HG03565 (cell line): ENCODE data around the gene FGF16.
"Not testable (repeated sequence)": the region's sequence is repeated elsewhere in the genome, so short reads cannot be mapped to it uniquely, and the experiment has no call there.

Source experiments
- ATAC-seq: cut with Tn5 transposase; IDR thresholded peaks from one replicate; pipeline ENCODE4 v1.9.1; 2021; ENCODE audit warnings: mild to moderate bottlenecking, moderate library complexity; ENCODE audit not compliant: unreplicated experiment

FGF16 gene

DNA sequence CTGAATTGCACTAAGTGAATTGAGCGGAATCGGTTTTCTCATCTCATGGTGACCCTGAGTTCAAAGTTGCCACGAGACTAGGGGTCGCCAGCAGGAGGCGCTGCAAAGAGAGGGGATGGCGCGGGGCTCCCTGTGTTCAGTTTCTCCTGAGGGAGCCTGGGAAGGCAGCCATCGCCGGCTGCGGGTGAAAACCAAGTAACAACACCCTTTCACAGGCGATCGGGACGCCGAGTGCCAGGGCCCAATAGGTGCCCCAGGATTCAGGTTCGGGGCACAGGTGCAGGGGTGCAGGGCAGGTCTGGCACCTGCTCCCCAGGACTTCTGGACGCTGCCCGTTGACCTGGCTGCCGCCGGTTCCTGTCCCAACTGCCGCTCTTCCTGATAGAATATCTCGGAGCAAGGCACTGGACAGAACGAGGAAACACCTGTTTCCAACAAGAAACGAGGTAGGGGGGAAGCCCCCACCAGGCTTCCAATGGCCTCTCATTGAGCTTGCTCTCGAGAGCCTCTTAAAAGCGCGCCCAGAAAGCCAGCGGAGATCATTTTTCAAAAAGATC lies 1.1 kb upstream of the FGF16 start:
- ATAC-seq: no peak

DNA sequence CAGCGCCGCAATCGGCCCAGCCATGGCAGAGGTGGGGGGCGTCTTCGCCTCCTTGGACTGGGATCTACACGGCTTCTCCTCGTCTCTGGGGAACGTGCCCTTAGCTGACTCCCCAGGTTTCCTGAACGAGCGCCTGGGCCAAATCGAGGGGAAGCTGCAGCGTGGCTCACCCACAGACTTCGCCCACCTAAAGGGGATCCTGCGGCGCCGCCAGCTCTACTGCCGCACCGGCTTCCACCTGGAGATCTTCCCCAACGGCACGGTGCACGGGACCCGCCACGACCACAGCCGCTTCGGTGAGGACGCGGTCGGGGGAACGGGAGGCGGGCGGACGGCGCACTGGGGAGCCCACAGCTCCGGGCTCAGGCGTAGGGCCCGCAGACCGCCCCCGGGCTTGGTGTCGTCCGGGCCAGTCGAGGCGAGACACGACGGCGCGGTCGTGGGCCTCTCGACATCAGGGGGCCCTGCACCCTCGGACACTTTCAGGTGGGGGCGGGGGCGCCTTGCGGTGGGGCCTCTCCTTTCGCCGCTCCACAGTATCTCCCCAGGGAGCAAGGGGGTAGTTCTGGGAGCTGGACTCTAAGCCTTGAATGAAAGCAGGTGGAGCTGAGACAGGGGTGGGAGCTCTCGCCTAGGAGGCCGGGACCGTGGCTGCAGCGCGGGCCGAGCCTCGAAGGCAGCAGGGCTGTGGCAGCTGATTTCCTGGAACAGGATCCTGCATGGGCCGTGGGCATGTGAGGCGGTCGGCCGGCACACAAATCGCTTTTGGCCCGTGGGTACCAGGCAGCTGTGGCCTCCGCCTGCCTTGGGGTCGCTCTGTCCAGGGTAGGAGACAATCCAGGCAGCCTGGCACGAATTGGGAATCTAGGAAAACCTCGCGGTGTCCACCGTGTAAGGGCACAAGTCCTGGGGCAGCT lies 722 bp downstream of the FGF16 start:
- ATAC-seq: no peak

DNA sequence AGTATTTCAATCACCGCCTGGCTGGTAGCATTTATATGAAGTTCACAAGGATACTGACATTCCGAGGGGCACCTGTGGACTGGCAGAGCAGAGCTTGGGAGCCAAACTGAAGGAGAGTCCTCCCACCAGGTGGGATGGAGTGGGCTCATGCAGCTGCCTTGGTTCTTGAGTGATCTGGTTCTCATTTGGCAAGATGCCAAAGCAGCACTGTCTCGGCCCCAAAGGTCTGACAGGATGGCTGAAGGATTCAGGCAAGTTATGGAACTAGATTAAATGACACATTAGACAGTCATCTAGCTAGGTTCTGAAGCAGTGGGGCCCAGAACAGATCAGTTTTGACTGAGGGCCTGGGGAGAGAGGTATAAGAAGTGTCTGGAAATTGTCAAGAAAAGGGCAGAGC lies 3.2 kb downstream of the FGF16 start:
- ATAC-seq: no peak

DNA sequence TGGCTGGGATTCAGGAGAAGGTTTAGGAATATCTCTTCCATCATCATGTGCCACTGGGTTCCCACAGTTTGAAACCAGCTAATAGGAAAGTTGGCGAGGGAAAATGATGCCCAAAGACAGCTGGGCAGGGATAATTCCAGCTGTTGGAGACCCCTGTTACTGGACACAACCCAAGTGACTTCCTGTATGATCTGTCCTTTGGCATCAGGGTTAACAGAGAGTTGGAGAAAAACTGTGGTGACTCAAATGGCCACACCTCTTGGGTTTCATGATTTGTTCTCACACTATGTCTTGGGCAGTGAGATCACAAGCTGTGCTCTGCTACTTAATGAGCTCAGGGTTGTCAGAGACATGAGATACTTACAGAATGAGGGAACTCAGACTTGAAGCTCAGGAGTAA lies 3.8 kb downstream of the FGF16 start:
- no peak for ATAC-seq

DNA sequence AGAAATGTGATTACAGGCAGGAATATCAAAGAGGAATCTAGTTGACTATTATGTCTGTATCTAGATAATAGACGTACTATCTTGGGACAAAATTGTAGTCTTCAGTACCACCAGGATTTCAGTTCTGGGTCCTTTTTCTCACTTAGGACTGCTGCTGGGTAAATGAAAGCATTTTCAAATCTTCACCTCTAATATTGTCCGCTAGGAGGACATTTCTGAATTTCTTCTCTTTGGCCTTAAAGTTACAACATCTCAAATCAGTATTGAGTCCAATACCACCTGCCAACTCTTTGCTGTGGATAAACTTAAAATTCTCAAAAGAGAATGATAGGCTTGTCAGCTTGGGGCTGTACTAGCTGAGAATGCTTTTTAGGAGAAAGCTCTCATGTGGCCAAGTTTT lies 6.0 kb downstream of the FGF16 start:
- ATAC-seq: no peak

DNA sequence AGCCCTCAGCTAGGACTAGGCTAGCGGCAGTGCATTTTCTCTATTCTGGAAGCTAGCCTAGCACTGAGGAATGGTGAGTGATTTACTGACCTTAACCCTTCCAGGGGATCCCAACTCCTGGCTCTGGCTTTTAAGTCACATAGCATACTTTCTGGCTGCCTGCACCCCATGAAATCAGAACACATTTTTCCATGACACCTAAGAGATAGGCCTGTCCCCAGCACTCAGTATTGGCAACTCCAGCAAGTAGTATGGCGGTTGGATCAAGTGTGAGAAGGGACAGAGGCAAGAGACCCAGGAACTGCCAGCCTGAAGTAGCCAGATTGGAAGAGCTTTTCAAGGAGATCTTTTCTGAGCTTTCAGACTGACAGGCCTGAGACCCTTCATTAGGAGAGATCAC lies 8.2 kb downstream of the FGF16 start:
- ATAC-seq: no peak

DNA sequence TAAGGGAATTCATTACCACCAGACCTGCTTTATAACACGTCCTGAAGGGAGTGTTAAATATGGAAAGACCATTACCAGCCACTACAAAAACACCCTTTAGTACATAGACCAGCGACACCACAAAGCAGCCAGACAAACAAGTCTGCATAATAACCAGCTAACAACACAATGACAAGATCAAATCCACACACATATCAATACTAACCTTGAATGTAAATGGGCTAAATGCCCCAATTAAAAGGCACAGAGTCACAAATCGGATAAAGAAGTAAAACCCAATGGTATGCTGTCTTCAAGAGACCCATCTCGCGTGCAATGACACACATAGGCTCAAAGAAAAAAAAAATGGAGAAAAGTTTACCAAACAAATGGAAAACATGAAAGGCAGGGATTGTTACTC lies 36.9 kb downstream of the FGF16 start:
- no peak for ATAC-seq

DNA sequence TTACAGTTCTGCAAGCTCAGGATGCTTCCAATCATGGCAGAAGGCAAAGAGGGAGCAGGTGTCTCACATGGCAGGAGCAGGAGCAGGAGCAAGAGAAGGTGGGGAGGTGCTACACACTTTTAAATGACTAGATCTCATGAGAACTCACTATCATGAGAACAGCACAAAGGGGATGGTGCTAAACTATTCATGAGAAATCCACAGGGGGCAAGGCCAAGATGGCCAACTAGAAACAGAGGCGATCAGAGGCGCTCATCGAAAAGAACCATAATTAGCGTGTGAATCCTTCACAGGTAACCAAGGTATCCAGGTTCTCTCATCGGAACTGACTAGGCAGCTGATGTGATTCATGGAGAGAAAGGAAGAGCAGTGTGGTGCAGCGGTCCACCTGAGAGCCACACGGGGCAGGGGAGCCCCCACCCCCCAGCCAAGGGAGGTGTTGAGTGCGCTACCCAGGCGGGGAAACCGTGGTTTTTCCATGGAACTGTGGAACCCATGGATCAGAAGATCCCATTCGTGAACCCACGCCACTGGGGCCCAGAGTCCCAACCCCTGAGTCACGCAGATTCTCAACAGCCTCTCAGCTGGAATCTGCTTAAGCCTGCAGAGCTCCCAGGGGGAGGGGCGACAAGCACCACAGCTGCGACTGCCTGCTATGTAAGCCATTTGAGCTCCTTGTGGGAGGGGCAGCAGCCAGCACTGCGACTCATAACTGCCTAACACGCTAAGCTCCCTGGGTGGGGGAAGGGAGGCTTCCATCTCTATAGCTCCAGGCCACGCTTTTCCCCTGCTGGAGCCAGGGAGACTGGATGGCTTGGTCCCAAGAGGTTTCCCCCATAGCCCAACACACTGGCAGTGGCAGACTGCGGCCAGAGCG lies 46.7 kb downstream of the FGF16 start:
- no peak for ATAC-seq

DNA sequence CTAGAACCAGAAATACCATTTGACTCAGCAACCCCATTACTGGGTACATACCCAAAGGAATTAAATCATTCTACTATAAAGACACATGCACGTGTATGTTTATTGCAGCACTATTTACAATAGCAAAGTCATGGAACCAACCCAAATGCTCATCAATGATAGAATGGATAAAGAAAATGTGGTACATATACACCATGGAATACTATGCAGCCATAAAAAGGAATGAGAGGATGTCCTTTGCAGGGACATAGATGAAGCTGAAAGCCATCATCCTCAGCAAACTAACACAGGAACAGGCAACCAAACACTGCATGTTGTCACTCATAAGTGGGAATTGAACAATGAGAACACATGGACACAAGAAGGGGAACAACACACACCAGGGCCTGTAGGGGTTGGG lies 53.0 kb downstream of the FGF16 start:
- not testable (repeated sequence) for ATAC-seq

DNA sequence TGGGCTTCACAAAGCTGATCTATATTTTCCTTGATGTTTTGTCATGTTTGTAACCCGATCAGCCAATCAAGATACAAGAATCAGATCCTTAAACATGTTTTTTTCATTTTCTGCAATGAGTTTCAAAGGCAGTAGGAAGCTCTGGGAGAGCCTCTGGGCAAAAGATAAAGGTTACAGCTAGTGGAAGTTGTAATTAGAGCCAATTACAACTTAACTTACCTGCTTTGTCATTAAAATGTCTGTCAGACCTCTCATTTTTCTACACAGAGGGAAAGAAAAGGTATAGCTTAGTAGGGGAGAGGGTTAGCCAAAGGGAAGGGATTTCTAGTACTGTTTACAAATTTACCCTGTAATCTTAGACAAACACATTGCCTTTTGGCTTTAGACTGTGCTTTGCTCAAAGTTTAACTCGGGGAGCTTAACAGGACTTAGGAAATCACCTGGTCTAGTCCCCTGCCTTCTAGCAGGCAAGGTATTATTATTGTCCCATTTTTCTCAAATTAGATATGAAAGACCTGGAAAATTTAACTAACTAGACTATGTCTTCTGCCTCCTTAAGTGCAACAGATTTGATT lies 55.8 kb downstream of the FGF16 start:
- no peak for ATAC-seq

DNA sequence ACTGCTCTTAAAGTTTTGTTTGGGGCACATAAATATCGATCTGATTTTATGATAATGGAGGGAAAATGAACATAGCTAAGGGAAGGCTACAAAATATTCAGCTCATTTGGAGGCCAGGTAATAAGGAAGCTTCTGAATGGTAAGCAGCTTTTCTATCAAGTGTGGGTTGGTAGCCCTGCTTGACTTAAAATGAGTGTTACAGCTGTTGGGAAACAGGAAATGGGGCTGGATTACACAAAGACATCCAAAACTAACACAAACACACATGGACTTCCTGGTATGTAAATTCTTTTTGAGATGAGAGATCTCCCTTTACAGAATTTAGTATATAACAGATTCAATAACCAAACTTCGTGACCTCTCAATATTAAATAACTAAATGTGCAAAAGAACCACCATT lies 58.0 kb downstream of the FGF16 start:
- no peak for ATAC-seq
